Muscle layer of duodenum (tissue), 2 donors: ENCODE measurements around the gene ABCG5.

ENCODE experiments used
- H3K27ac ChIP-seq: one replicate; pipeline ENCODE4 v1.7.0; 2013; ENCODE audit warnings: mild to moderate bottlenecking, low read length
- H3K27me3 ChIP-seq: one replicate; pipeline ENCODE4 v1.7.0; 2013; ENCODE audit warnings: low read depth, mild to moderate bottlenecking, control low read depth, low read length
- H3K36me3 ChIP-seq, 2 donors: one replicate each; pipeline ENCODE4 v1.7.0; 2013; ENCODE audit warnings: low read length in 2 of 2, control low read depth in 1 of 2, mild to moderate bottlenecking in 1 of 2; ENCODE audit not compliant: insufficient read depth in 2 of 2, control insufficient read depth in 1 of 2
- H3K4me1 ChIP-seq, 2 donors: one replicate each; pipeline ENCODE4 v1.7.0; 2013; ENCODE audit warnings: low read length in 2 of 2, mild to moderate bottlenecking in 2 of 2, control low read depth in 1 of 2, moderate library complexity in 1 of 2; ENCODE audit not compliant: insufficient read depth in 2 of 2, control insufficient read depth in 1 of 2
- H3K4me3 ChIP-seq, 2 donors: one replicate each; pipeline ENCODE4 v1.7.0; 2013; ENCODE audit warnings: low read length in 2 of 2, low read depth in 1 of 2, mild to moderate bottlenecking in 1 of 2
- H3K9me3 ChIP-seq, 2 donors: one replicate each; pipeline ENCODE4 v1.7.0; 2013; ENCODE audit warnings: low read length in 2 of 2, control low read depth in 1 of 2, mild to moderate bottlenecking in 1 of 2; ENCODE audit not compliant: control insufficient read depth in 1 of 2
- donor health status: healthy.

The ABCG5 gene

GRCh38 chr2:43838560-43839267 lies at the start of gene ABCG5, which contains the start of gene ABCG8:
Gene ABCG5, minus strand, starts transcription at chr2:43838839. Its CDS starts 160 bp downstream, at chr2:43838679.
Gene ABCG8, plus strand, starts transcription at chr2:43838971. Its CDS starts 83 bp downstream, at chr2:43839054.
- Histone ChIP-seq H3K36me3 (no peaks in the 10 kb centered on the region), H3K4me3 (no peak within 1 kb of the TSS), H3K27me3 (no peaks in the 10 kb centered on the region), H3K9me3 (no peaks in the 10 kb centered on the region), H3K4me1 (no peaks in the 10 kb centered on the region), H3K27ac (no peak within 1 kb of the TSS)

DNA sequence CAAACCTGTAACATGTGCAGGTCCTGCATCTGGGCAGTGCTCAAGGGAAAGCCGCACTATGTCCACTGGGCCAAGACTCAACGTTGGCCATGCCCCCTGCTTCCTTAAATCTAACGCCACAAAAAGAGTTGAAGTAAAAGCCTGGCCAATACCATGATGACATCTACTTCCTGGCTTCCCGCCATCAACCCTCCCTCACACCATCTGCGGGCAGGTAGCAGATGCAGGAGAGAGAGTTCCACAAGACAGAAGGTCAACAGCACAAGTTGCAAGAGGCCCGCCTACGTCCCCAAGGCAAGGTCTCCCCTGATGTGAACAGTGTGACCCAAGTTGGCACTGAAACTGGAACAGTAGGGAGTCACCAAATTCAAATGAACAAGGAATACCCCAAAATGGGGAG lies 48.5 kb upstream of the ABCG5 start:
- no peak overlapping the region for H3K27ac ChIP-seq
- peaks cover 37 to 59% of the 10 kb centered on the region in 2 donors for H3K36me3 ChIP-seq
- no peaks in the 10 kb centered on the region for H3K27me3 ChIP-seq
- no peaks in the 10 kb centered on the region for H3K9me3 ChIP-seq
- no peaks in the 10 kb centered on the region for H3K4me1 ChIP-seq
- no peak overlapping the region for H3K4me3 ChIP-seq

DNA sequence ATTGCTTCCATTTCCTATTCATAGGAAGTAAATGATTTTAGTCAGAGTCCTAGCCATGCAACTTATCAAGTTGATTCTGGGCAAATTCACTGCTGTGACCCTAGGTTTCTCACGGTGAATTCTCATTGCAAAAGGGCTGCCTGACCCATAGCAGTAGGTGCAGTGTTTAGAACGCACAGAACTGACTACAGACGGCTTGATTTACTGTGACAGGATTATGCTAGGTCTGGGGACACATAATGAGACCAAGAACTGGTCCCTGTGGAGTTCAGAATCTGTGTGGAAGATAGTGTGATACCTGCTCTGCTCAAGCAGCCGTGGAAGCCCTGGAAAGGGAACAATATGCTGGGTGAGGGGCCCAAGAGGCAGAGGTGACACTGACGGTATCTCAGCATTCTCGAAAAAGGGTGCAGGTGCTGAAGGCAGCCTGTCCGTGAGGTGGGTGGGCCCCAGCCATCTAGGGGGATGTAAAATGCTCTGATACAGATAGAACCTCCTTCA lies 46.5 kb upstream of the ABCG5 start:
- Histone ChIP-seq H3K27ac (no peak overlapping the region), H3K9me3 (no peaks in the 10 kb centered on the region)

DNA sequence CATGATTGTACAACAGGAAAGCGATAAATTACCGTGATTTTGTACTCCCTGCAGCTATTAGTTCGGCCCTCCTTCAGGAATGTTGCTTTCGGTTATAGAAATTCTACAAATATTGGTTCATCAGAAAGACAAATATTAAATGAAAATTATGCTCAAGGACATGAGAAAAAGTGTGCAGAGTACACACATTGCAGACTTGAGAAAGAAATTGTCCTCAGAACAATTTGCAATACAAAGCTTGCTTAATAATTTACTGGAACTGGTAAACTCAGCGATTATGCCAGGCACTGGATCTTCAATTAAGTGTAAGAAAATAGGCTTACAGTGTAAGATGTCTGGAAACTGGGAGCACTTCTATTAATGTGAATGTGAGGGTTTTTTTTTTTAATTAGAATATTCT lies 46.0 kb upstream of the ABCG5 start:
- Histone ChIP-seq H3K36me3 (peaks cover 18 to 40% of the 10 kb centered on the region in 2 donors), H3K4me3 (no peak overlapping the region), H3K27me3 (no peaks in the 10 kb centered on the region), H3K4me1 (no peaks in the 10 kb centered on the region), H3K27ac (no peak overlapping the region), H3K9me3 (no peaks in the 10 kb centered on the region)

More for the DNA sequence above, 46.5 kb upstream of the ABCG5 start:
- H3K4me3 ChIP-seq = no peak overlapping the region
- no peaks in the 10 kb centered on the region for H3K27me3 ChIP-seq
- no peaks in the 10 kb centered on the region for H3K4me1 ChIP-seq
- H3K36me3 ChIP-seq = peaks cover 21 to 45% of the 10 kb centered on the region in 2 donors

DNA sequence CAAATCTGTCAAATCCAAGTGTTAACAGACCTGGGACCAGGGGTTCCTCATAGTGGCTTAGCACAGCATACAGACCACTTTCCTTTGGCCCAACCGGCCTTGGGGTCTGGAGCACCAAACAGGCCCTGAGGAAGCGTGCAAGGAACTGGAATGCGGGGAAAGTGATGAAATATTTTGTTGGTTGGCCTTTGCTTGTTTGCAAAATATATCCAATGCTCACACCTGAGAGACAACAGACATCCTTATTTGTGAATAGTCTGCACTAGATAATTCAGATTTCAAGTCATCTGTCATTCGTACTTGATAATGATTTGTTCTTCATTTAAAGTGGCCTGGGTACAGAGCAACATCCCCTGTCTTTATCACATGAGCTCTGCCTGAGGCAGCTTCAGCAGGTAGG lies 43.7 kb upstream of the ABCG5 start:
- H3K4me1 ChIP-seq = peaks cover 0 to 6% of the 10 kb centered on the region in 2 donors
- peaks cover 0 to 17% of the 10 kb centered on the region in 2 donors for H3K36me3 ChIP-seq
- no peaks in the 10 kb centered on the region for H3K9me3 ChIP-seq
- H3K27ac ChIP-seq = no peak overlapping the region
- H3K4me3 ChIP-seq = no peak overlapping the region
- no peaks in the 10 kb centered on the region for H3K27me3 ChIP-seq

- H3K36me3 ChIP-seq = peaks cover 0 to 9% of the 10 kb centered on the region in 2 donors
- peaks cover 0 to 6% of the 10 kb centered on the region in 2 donors for H3K4me1 ChIP-seq
- H3K4me3 ChIP-seq = no peak overlapping the region
- H3K27me3 ChIP-seq = no peaks in the 10 kb centered on the region
- no peaks in the 10 kb centered on the region for H3K9me3 ChIP-seq
- no peak overlapping the region for H3K27ac ChIP-seq
These were observed 42.3 kb upstream of the ABCG5 start for GRCh38 chr2:43880952-43881351.

GRCh38 chr2:43880471-43880870 lies 41.8 kb upstream of the ABCG5 start:
- Histone ChIP-seq H3K4me1 (peaks cover 0 to 6% of the 10 kb centered on the region in 2 donors), H3K4me3 (no peak overlapping the region), H3K36me3 (peaks cover 0 to 4% of the 10 kb centered on the region in 2 donors), H3K9me3 (no peaks in the 10 kb centered on the region), H3K27me3 (no peaks in the 10 kb centered on the region), H3K27ac (no peak overlapping the region)

- Histone ChIP-seq H3K4me1 (peaks cover 0 to 6% of the 10 kb centered on the region in 2 donors), H3K27me3 (no peaks in the 10 kb centered on the region), H3K9me3 (no peaks in the 10 kb centered on the region), H3K4me3 (no peak overlapping the region), H3K27ac (no peak overlapping the region), H3K36me3 (no peaks in the 10 kb centered on the region)
These were observed 40.6 kb upstream of the ABCG5 start for GRCh38 chr2:43879261-43879660.

DNA sequence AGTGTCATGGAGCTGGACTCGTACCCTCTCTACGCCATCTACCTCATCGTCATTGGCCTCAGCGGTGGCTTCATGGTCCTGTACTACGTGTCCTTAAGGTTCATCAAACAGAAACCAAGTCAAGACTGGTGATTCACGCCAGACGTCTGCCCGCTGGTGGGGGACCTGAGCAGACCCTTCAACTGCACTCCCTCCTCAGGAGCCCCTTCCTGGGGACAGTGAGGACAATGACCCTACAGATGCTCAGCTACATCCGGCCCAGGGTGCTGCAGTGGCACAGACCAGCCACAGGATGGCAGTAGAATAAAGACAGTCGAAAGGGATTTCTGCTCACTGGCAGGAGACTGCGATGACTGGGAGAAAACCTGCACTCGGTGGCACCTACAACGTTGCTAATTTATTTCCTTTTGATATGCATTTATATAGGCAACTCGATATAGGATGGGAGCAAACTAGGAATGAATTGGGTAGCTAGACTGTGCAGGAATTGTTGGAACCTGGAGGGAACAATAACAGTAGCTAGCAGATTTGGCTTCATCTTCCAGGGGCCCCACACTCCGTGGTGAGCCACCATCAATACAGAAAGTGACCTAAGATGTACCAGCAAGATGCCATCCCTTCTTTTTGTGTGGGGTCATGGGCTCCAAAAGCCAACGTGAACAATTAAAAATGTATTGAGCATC lies 39.3 kb upstream of the ABCG5 start:
- Histone ChIP-seq H3K9me3 (no peaks in the 10 kb centered on the region), H3K27me3 (no peaks in the 10 kb centered on the region), H3K27ac (no peak overlapping the region), H3K4me3 (no peak overlapping the region), H3K4me1 (peaks cover 0 to 6% of the 10 kb centered on the region in 2 donors), H3K36me3 (no peaks in the 10 kb centered on the region)

DNA sequence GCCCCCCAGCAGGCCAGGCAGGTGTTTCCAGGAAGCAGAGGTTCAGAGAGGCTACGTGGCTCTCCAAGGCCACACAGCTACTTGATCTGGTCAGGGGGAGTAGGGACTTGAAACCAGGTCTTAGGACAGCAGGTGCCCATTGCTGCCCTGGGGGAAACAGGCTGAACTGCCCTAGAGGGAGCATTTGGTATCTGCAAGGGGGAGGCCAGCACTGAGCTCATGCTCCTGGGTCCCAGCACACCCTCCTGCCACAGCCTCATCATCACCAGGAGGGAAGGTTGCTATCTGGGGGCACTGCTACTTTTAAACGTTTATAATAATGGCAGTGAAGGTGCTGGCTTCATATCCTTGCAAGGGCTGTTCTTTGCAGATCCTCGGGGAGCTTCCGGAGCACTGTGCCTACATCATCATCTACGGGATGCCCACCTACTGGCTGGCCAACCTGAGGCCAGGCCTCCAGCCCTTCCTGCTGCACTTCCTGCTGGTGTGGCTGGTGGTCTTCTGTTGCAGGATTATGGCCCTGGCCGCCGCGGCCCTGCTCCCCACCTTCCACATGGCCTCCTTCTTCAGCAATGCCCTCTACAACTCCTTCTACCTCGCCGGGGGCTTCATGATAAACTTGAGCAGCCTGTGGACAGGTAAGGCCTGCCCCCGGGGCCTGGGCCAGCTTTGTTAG lies 36.3 kb upstream of the ABCG5 start:
- H3K9me3 ChIP-seq = no peaks in the 10 kb centered on the region
- H3K4me1 ChIP-seq = peaks cover 0 to 6% of the 10 kb centered on the region in 2 donors
- H3K27ac ChIP-seq = no peak overlapping the region
- no peaks in the 10 kb centered on the region for H3K27me3 ChIP-seq
- no peak overlapping the region for H3K4me3 ChIP-seq
- H3K36me3 ChIP-seq = no peaks in the 10 kb centered on the region

DNA sequence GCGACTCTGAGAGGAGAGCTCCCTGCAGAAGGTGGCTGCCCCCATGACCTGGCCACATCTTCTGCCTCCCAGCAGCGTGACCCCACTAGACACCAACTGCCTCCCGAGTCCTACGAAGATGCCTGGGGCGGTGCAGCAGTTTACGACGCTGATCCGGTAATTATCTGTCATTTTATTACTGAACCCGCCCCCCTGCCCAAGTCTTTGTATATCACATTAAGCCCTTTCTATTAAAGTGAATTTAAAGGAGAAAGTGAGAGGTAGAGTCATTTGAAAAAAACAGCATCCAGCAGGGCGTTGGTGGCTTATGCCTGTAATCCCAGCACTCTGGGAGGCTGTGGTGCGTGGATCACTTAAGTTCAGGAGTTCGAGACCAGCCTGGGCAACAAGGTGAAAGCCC lies 33.5 kb upstream of the ABCG5 start:
- Histone ChIP-seq H3K27me3 (no peaks in the 10 kb centered on the region), H3K27ac (no peak overlapping the region), H3K9me3 (no peaks in the 10 kb centered on the region), H3K36me3 (no peaks in the 10 kb centered on the region), H3K4me1 (no peaks in the 10 kb centered on the region), H3K4me3 (no peak overlapping the region)
